Breast epithelium (tissue), 4 donors: ENCODE measurements around the gene EFNB3. TPM values are rescaled to one million over a fixed set of nuclear protein-coding genes. Genes with fewer than 3 reads are reported as not detected.
A peak's percentile ranks its signal among the peaks of the same experiment; 100 is the strongest.

Experiments used
- DNase-seq, 2 donors: peaks; one replicate each; pipeline ENCODE4 v3.0.0-alpha.2; 2019; ENCODE audit warnings: low spot score in 2 of 2
- H3K27ac ChIP-seq, 2 donors: fragments of 200-600 bp; sonication (generic) in 1 of 2; one replicate each; pipeline ENCODE4 v1.5.1; 2016 to 2019; ENCODE audit warnings: mild to moderate bottlenecking in 1 of 2
- H3K27me3 ChIP-seq, 2 donors: fragments of 200-600 bp; sonication (generic) in 1 of 2; one replicate each; pipeline versions ENCODE4 v1.5.1 to v1.6.0; 2017 to 2019; ENCODE audit warnings: control low read depth in 1 of 2, mild to moderate bottlenecking in 1 of 2
- H3K36me3 ChIP-seq: fragments of 200-600 bp; one replicate; pipeline ENCODE4 v1.5.1; 2019
- H3K4me1 ChIP-seq, 2 donors: fragments of 200-600 bp; sonication (generic); one replicate each; pipeline ENCODE4 v1.5.1; 2016 to 2019; ENCODE audit warnings: control low read depth in 1 of 2
- H3K4me3 ChIP-seq, 3 donors: fragments of 200-600 bp; sonication (generic); 1 replicate in 2 of 3; 2 replicates in 1 of 3; pipeline ENCODE4 v1.5.1; 2016 to 2019; ENCODE audit warnings: mild to moderate bottlenecking in 3 of 3, moderate library complexity in 2 of 3
- H3K9me3 ChIP-seq, 2 donors: fragments of 200-600 bp; sonication (generic) in 1 of 2; one replicate each; pipeline ENCODE4 v1.5.1; 2016 to 2019; ENCODE audit warnings: control low read depth in 1 of 2
- POLR2A ChIP-seq: fragments of 450-650 bp; IDR thresholded peaks from one replicate; pipeline ENCODE4 v1.6.1; 2016; ENCODE audit warnings: antibody characterized with exemption, mild to moderate bottlenecking, moderate library complexity
- POLR2AphosphoS5 ChIP-seq, 3 donors: sonication (generic); formaldehyde crosslinking; IDR thresholded peaks; one replicate each; pipeline ENCODE4 v1.6.1; 2017; ENCODE audit warnings: antibody characterized with exemption in 3 of 3
- intact Hi-C: fragments of 100-400 bp; cut with DNase I; formaldehyde crosslinking; loops from one replicate; pipeline ENCODE4 v1.15.1; 2023; ENCODE audit warnings: low total_unique reads
- total RNA-seq, 3 donors: library from RNA; depleted of rRNA; stranded (reverse); fragments of >200 nt; gene quantifications; one replicate each; pipeline ENCODE4 v1.1.0, GENCODE V29; 2016
- TF ChIP-seq, protein P1 (sequence below), 3 donors: fragments of 450-650 bp; IDR thresholded peaks; one replicate each; pipeline ENCODE4 v1.5.1; 2016 to 2017; ENCODE audit warnings: antibody characterized with exemption in 3 of 3, mild to moderate bottlenecking in 3 of 3, moderate library complexity in 3 of 3

EFNB3 gene, protein sequence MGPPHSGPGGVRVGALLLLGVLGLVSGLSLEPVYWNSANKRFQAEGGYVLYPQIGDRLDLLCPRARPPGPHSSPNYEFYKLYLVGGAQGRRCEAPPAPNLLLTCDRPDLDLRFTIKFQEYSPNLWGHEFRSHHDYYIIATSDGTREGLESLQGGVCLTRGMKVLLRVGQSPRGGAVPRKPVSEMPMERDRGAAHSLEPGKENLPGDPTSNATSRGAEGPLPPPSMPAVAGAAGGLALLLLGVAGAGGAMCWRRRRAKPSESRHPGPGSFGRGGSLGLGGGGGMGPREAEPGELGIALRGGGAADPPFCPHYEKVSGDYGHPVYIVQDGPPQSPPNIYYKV
- total RNA-seq: 1 to 10 TPM in 2 of 3 donors, under 1 TPM in 1; 0.48 to 5.7 (median 3.3) TPM

DNA sequence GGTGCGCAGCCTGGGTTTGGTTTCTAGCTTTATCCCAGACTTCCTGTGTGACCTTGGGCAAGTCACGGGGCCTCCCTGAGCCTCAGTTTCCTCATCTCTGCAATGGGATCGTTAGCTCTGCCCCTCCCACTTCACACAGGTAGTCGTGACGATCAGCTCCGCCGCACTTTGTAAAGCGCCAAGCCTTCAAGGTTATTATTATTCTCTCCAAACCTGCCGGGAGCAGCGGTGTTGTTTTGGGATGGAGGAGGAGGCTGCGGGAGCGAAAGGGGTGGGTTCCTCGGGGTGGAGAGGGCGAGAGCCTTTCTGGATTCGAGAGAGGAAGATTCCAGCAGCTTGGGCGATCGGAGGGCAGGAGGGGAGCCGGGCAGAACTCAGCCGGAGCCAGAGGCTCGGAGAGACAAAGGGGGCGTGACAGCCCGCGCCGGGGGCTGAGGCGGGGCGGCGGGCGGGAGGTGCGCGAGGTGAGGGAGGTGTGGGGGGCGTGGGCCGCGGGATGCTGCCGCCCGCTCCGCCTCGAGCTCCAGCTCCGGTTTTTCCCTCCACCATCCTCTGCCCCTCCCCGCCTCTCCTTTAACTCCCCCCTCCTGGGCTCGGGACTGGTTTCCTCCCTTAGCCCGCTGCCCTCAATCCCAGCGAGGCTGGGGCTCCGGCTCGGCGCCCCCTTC, at the start of gene EFNB3:
Gene EFNB3, plus strand, starts transcription at position 602 of the 668 bp plus-strand sequence. CDS start 397 bp downstream, outside the sequence.
- peaks cover 0 to 2% of the 10 kb centered on the region in 2 donors for H3K4me1 ChIP-seq
- H3K36me3 ChIP-seq: no peaks in the 10 kb centered on the region
- peaks cover 0 to 2% of the 10 kb centered on the region in 2 donors for H3K27me3 ChIP-seq
- no peak for TF ChIP-seq POLR2A
- no peak for TF ChIP-seq POLR2AphosphoS5 (IDR thresholded peaks at IDR 0.05)
- TF ChIP-seq, protein P1, sequence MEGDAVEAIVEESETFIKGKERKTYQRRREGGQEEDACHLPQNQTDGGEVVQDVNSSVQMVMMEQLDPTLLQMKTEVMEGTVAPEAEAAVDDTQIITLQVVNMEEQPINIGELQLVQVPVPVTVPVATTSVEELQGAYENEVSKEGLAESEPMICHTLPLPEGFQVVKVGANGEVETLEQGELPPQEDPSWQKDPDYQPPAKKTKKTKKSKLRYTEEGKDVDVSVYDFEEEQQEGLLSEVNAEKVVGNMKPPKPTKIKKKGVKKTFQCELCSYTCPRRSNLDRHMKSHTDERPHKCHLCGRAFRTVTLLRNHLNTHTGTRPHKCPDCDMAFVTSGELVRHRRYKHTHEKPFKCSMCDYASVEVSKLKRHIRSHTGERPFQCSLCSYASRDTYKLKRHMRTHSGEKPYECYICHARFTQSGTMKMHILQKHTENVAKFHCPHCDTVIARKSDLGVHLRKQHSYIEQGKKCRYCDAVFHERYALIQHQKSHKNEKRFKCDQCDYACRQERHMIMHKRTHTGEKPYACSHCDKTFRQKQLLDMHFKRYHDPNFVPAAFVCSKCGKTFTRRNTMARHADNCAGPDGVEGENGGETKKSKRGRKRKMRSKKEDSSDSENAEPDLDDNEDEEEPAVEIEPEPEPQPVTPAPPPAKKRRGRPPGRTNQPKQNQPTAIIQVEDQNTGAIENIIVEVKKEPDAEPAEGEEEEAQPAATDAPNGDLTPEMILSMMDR (IDR thresholded peaks at IDR 0.05): no peak
- no peaks in the 10 kb centered on the region for H3K9me3 ChIP-seq
- peak within 1 kb of the TSS in 1 of 2 donors; percentile 8 for H3K27ac ChIP-seq
- intact Hi-C loops: no loop called here
- DNase-seq: no peak
- H3K4me3 ChIP-seq: peak within 1 kb of the TSS; percentile 29 to 81 (median 71)

GRCh38 chr17:7655541-7655840, 49.5 kb upstream of the EFNB3 start:
- TF ChIP-seq POLR2A (no peak), POLR2AphosphoS5 (IDR thresholded peaks at IDR 0.05) (no peak)
- TF ChIP-seq, protein P1 (IDR thresholded peaks at IDR 0.05): no peak
- no peaks in the 10 kb centered on the region for H3K4me1 ChIP-seq
- DNase-seq: no peak
- H3K9me3 ChIP-seq: no peaks in the 10 kb centered on the region
- intact Hi-C loops: no loop called here
- H3K27me3 ChIP-seq: peaks cover 0 to 4% of the 10 kb centered on the region in 2 donors
- peak overlapping the region in 1 of 2 donors; percentile 32 for H3K27ac ChIP-seq
- no peaks in the 10 kb centered on the region for H3K36me3 ChIP-seq
- H3K4me3 ChIP-seq: no peak overlapping the region

- H3K27ac ChIP-seq: no peak overlapping the region
- intact Hi-C loops: no loop called here
- H3K27me3 ChIP-seq: no peaks in the 10 kb centered on the region
- H3K36me3 ChIP-seq: no peaks in the 10 kb centered on the region
- no peak overlapping the region for H3K4me3 ChIP-seq
- DNase-seq: no peak
- H3K4me1 ChIP-seq: no peaks in the 10 kb centered on the region
- TF ChIP-seq, protein P1 (IDR thresholded peaks at IDR 0.05): no peak
- no peak for TF ChIP-seq POLR2AphosphoS5 (IDR thresholded peaks at IDR 0.05)
- TF ChIP-seq POLR2A: no peak
- no peaks in the 10 kb centered on the region for H3K9me3 ChIP-seq
These were observed 47.9 kb upstream of the EFNB3 start for GRCh38 chr17:7656958-7657609.

DNA sequence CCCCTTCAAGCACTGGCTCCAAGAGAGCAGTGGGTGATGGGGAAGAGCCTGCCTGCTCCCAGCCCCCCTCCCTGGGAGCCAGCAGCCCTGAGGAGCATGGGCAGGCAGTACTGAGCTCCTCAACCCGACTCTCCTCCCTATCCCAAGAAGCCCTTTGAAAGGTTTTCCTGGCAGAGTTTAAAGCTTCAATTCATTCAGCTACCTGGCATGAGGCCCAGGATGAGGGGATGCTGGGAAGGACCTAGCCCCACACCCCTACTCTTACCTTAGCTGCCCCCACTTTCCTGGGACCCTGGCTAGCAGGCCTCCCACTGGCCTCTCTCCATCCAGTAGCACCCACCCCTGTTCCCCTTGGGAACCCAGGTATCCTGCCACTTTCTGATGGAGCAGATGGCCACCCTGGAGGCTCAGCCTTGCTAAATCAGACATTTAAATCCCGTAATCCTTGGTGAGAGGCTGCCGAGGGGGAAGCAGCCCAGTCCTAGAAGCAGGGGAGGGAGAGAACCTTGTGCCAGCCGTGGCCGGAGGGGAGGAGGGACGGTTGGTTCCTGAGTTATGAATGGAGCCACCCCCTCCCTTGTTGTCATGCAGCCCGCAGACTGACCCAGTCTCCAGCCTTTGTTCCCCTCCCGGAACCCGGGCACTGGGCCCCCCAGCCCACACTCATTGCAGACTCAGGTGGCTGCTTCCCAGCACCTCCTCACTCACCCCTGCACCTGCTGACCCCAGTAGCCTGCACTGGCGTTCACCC, 37.2 kb upstream of the EFNB3 start:
- Histone ChIP-seq H3K9me3 (no peaks in the 10 kb centered on the region), H3K27ac (no peak overlapping the region), H3K4me1 (no peaks in the 10 kb centered on the region), H3K4me3 (no peak overlapping the region), H3K36me3 (peaks cover 6% of the 10 kb centered on the region), H3K27me3 (no peaks in the 10 kb centered on the region)
- DNase-seq: no peak
- no peak for TF ChIP-seq POLR2A
- intact Hi-C loops: no loop called here

DNA sequence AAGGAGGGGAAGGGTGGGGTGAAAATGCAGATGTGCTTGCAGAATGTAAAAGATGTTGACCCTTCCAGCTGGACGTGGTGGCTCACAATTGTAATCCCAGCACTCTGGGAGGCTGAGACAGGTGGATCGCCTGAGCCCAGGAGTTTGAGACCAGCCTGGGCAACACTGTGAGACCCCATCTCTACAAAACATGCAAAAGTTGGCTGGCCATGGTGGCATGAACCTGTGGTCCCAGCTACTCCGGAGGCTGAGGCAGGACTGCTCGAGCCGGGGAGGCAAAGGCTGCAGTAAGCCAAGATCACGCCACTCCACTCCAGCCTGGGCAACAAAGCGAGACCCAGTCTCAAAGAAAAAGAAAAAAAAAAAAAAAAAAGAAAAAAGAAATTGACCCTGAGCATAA, 36.5 kb upstream of the EFNB3 start:
- Histone ChIP-seq H3K27ac (no peak overlapping the region), H3K4me1 (no peaks in the 10 kb centered on the region), H3K27me3 (no peaks in the 10 kb centered on the region), H3K9me3 (peaks cover 4% of the 10 kb centered on the region in 2 donors), H3K36me3 (peaks cover 11% of the 10 kb centered on the region), H3K4me3 (no peak overlapping the region)
- intact Hi-C loops: no loop called here
- TF ChIP-seq, protein P1 (IDR thresholded peaks at IDR 0.05): no peak
- TF ChIP-seq POLR2A (no peak), POLR2AphosphoS5 (IDR thresholded peaks at IDR 0.05) (no peak)
- no peak for DNase-seq
